Right lobe of liver (tissue), 4 donors: ENCODE results near the gene PSMD6.

Experiments
- CTCF ChIP-seq, 4 donors: fragments of 200-600 bp in 3 of 4; fragments of 450-650 bp in 1 of 4; IDR thresholded peaks; one replicate each; pipeline versions ENCODE4 v1.5.1 to v1.8.0; 2016 to 2022; ENCODE audit warnings: antibody characterized with exemption in 4 of 4, mild to moderate bottlenecking in 2 of 4
- POLR2A ChIP-seq: fragments of 450-650 bp; IDR thresholded peaks from one replicate; pipeline ENCODE4 v1.6.1; 2017; ENCODE audit warnings: antibody characterized with exemption, mild to moderate bottlenecking
- donor health status: DM: no; HTN: no; CAD: no.
- donor health status: DM: no; HTN: no; CAD: no.
- donor health status: DM: no; HTN: yes; CAD: no.

- TF ChIP-seq POLR2A: no peak
- TF ChIP-seq CTCF (IDR thresholded peaks at IDR 0.05): no peak
Measured at GRCh38 chr3:64049832-64050231, 26.5 kb upstream of the PSMD6 start.
